ENCODE data around the gene CARMIL1. TPM values are rescaled to one million over a fixed set of nuclear protein-coding genes. Genes with fewer than 3 reads are reported as not detected.
A peak's percentile ranks its signal among the peaks of the same experiment; 100 is the strongest.

CARMIL1 gene
- total RNA-seq, 2 donors from 2014 or later: 3.8 to 7.6 TPM

DNA sequence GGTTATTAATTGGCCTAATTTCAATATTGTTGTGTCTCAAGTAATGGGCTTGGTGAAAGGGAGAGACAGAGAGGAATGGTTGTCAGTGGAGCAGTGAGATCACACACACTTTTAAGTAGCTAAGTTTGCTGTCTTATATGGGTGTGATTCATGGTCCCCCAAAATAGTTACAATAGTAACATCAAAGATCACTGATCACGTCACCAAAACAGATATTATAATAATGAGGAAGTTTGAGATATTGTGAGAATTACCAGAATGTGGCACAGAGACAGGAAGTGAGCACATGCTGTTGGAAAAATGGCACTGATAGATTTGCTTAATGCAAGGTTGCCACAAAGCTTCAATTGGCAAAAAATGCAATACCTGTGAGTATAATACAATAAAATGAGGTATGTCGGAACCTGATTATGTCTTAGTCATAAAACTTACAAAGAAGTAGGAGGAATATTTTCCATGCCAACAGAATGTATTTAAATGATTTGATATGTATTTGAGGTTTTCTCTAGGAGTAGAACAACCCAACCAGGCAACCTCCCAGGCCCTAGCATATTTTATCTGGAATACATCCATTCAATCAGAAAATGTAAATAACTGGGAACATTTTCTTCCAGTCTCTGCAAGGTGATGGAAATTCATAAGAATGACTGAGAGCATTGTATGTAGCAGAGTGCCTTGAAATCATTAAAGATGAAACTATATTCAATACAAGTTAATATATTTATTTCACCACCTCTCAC is 167.8 kb downstream of the CARMIL1 start:
- Mint-ChIP-seq H3K9me3 (peaks cover 3% of the 10 kb centered on the region), H3K27me3 (no peaks in the 10 kb centered on the region), H3K4me1 (peaks cover 6% of the 10 kb centered on the region), H3K27ac (no peak overlapping the region), H3K4me3 (no peak overlapping the region), H3K36me3 (ENCODE audit: low read depth) (no peaks in the 10 kb centered on the region)
- no peak for ATAC-seq (replicated peaks)

DNA sequence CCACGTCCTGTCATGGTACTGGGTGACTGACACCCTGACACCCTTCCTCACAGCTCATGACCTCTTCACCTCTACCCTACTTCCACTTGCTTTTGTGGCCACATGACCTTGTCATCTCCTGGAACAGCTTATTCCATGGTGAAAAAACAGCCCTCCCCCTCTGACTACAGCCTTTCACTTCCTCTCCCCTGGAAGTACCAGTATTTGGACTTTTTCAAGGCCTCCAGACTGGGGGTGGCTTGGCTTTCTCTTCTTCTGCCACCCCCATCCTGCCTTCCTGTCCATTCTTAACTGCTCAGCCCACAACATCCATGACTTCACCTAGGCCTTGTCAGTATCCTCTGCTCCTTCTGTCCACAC is 168.4 kb downstream of the CARMIL1 start:
- ATAC-seq (replicated peaks): no peak
- Mint-ChIP-seq H3K9me3 (peaks cover 3% of the 10 kb centered on the region), H3K4me3 (no peak overlapping the region), H3K27me3 (no peaks in the 10 kb centered on the region), H3K4me1 (peaks cover 6% of the 10 kb centered on the region), H3K36me3 (ENCODE audit: low read depth) (no peaks in the 10 kb centered on the region), H3K27ac (no peak overlapping the region)

DNA sequence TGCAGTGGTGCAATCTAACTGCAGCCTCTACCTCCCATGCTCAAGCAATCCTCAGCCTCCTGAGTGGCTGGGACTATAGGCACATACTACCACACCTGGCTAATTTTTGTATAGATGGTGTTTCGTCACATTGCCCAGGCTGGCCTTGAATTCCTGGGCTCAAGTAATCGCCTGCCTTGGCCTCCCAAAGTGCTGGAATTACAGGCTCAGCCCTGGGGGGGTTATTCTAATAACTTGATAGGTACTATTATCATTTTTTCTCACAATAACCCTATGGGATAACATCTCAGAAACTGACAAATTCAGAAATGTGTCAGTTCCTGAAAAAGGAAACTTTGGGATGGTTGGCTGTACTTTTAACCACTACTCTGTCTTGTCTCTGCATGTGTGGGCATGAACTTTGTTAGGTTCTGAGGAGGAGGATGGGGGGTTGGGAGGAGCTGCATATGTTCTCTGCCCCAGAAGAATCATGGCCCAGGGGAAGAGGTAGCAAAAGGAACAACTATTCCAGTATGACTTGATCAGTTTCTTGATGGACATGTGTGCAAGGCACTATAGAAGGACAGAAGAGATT is 169.9 kb downstream of the CARMIL1 start:
- ATAC-seq (replicated peaks): no peak
- Mint-ChIP-seq H3K9me3 (peaks cover 3% of the 10 kb centered on the region), H3K4me1 (peaks cover 6% of the 10 kb centered on the region), H3K36me3 (ENCODE audit: low read depth) (no peaks in the 10 kb centered on the region), H3K27me3 (no peaks in the 10 kb centered on the region), H3K27ac (no peak overlapping the region), H3K4me3 (no peak overlapping the region)

DNA sequence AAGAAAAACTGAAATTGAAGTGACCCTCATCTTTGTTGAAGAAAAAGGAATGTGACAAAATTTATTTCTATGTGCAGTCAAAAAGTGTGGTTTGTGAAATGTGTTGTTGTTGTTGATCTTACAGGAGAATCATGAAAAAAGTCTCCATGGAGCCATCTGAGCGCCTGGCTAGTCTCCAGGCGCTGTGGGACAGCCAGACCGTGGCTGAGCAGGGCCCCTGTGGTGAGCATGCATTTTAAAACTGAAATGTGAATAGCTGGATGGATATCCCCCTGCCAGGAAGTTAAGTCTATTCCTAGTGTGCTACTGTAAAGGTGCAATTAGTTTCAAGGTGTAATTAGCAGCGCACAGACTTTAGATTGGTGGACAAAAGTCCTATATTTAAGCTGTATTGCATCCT is 170.6 kb downstream of the CARMIL1 start:
- Mint-ChIP-seq H3K36me3 (ENCODE audit: low read depth) (no peaks in the 10 kb centered on the region), H3K27me3 (no peaks in the 10 kb centered on the region), H3K4me1 (peaks cover 6% of the 10 kb centered on the region), H3K27ac (no peak overlapping the region), H3K9me3 (peaks cover 3% of the 10 kb centered on the region), H3K4me3 (no peak overlapping the region)
- no peak for ATAC-seq (replicated peaks)

DNA sequence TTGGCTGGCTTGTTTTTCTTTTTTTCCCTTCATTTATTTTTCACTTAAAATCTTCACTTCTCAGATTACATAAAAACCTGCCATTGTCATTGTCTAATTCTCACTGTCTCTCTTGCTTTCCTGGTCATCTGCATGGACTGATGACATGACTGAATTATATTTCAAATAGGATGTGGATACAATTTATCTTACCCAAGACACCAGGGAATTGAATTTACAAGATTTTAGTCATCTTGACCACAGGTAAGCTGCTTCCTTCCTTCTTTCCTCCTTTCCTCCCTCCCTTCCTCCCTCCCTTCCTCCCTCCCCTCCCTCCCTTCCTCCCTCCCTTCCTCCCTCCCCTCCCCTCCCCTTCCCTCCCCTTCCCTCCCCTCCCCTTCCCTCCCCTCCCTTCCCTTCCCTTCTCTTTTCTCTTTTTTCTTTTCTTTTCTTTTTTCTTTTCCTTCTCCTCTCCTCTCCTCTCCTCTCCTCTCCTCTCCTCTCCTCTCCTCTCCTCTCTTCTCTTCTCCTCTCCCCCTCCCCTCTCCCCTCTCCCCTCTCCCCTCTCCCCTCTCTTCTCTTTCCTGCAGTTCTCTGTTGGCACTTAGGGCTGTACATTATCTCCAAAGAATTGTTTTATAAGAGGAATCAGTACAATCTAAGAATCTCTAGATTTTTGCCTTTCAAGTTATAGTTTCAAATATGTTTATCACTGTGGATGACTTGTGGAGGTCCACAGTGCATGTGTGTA is 171.5 kb downstream of the CARMIL1 start:
- no peaks in the 10 kb centered on the region for H3K36me3 Mint-ChIP-seq (ENCODE audit: low read depth)
- H3K27me3 Mint-ChIP-seq: no peaks in the 10 kb centered on the region
- no peak overlapping the region for H3K4me3 Mint-ChIP-seq
- no peaks in the 10 kb centered on the region for H3K9me3 Mint-ChIP-seq
- ATAC-seq (replicated peaks): no peak
- H3K4me1 Mint-ChIP-seq: peaks cover 6% of the 10 kb centered on the region
- no peak overlapping the region for H3K27ac Mint-ChIP-seq

DNA sequence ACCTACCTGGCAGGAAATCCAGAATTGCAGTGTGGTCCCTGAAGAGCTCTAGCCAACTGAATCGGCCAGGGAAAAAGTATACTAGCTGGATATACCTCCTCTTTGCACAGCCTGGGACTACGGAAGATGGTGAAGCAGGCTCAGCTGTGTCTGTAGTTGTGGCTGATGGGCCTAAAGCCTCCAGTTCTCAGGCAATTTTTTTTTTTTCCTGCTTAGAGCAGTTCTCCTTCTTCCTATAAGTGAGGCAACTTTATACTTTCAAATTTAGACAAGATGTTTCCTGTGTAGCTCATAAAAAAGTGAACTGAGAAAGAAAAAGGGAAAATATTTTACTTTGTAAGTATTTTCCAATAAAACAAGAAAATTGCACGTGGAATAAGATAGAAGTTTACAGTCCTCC is 172.9 kb downstream of the CARMIL1 start:
- Mint-ChIP-seq H3K36me3 (ENCODE audit: low read depth) (no peaks in the 10 kb centered on the region), H3K4me1 (peaks cover 6% of the 10 kb centered on the region), H3K27me3 (no peaks in the 10 kb centered on the region), H3K9me3 (no peaks in the 10 kb centered on the region), H3K27ac (no peak overlapping the region), H3K4me3 (no peak overlapping the region)
- no peak for ATAC-seq (replicated peaks)

DNA sequence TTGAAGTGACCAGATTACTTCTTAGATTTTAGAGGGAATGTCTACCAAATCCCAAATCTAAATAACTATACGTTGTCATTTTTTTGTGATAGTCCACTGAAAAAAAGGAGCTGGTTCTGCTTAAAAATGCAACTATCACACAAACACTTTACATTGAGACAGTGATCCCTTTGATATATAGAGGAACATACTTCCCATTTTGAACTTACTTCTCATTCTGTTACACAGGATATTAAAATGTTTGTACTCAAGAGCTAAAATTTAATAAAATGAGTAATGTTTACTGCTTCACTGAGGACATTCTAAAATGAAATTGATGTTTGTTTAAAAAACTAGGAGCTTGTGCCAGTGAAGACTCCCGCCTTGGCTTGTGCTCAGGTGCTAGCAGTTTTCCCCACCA is 174.1 kb downstream of the CARMIL1 start:
- ATAC-seq (replicated peaks): no peak
- Mint-ChIP-seq H3K27ac (no peak overlapping the region), H3K4me1 (no peaks in the 10 kb centered on the region), H3K9me3 (no peaks in the 10 kb centered on the region), H3K27me3 (no peaks in the 10 kb centered on the region), H3K4me3 (no peak overlapping the region), H3K36me3 (ENCODE audit: low read depth) (no peaks in the 10 kb centered on the region)

DNA sequence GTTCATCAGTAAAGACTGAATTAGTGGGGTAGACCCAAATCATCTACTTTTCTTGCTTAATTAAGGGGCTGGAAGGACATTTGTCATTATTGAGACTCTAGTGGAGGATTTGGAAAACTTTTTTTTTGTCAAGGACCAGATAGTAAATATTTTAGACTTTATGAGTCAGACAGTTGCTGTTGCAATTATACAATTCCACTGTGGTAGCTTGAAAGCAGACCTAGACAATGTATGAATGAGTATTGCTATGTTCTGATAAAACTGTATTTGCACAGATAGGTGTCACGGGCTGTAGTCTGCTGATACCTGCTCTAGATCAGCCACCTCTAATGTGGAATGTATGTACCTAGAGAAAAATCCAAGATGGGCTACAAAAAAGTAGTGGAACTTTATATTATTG is 175.0 kb downstream of the CARMIL1 start:
- no peak for ATAC-seq (replicated peaks)
- no peaks in the 10 kb centered on the region for H3K4me1 Mint-ChIP-seq
- H3K27me3 Mint-ChIP-seq: no peaks in the 10 kb centered on the region
- no peaks in the 10 kb centered on the region for H3K36me3 Mint-ChIP-seq (ENCODE audit: low read depth)
- H3K9me3 Mint-ChIP-seq: no peaks in the 10 kb centered on the region
- no peak overlapping the region for H3K27ac Mint-ChIP-seq
- no peak overlapping the region for H3K4me3 Mint-ChIP-seq

DNA sequence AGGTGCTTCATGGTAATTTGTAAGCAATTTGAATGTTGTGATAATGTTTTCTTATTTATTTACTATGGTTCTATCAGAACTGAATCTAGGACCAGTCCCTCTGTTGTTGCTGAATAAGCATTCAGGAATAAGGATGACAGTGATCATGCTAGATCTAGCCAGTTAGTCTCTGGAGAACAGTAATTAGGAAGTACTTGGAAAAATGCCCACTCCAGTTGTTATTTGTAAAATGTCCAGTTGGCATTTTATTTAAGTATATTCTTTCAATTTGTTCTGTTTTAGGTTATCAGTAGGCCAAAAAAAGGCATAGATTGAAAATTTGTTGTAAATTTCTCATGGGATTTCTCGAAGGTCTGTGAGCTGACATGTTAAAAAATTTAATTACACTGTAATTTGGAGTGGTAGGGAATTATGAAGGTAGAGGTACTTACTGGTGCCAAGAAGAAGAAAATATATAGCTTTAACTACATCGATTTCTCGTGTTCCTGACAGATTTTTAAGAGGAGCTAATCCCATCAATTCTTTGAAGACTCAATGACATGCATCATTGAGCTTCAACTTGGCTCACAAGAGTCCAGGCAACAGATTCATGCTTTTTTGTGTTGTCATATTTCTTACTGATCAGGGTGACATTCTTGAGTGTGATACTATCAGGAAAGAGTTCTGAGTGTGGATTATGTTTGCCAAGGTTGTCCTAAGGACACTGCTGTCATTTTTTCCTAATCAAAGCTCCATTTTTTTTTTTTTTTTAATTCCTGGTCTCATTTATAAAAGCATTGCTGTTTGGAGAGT is 177.3 kb downstream of the CARMIL1 start:
- Mint-ChIP-seq H3K36me3 (ENCODE audit: low read depth) (no peaks in the 10 kb centered on the region), H3K9me3 (no peaks in the 10 kb centered on the region), H3K4me3 (no peak overlapping the region), H3K27me3 (no peaks in the 10 kb centered on the region), H3K4me1 (no peaks in the 10 kb centered on the region), H3K27ac (no peak overlapping the region)
- no peak for ATAC-seq (replicated peaks)

DNA sequence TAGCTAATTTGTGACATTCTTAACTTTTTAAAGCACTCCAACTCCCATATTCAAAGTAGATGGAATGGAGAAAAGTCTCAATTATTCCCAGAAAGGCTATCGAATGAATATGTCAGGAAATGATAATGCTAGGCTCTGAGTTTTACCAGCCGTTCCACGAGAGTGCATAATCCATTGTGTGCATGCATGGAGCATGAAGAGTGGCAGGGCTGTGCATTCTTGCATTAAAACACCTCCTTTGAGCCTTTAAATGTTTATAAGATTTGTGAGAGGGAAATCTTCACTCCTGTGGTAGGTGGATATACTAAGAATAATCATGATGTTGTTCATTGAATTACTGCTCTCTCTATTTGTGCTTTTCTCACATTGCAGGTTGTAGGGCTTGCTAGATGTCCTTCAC is 178.3 kb downstream of the CARMIL1 start:
- no peaks in the 10 kb centered on the region for H3K27me3 Mint-ChIP-seq
- H3K4me1 Mint-ChIP-seq: no peaks in the 10 kb centered on the region
- H3K36me3 Mint-ChIP-seq (ENCODE audit: low read depth): no peaks in the 10 kb centered on the region
- no peak overlapping the region for H3K27ac Mint-ChIP-seq
- no peaks in the 10 kb centered on the region for H3K9me3 Mint-ChIP-seq
- ATAC-seq (replicated peaks): no peak
- H3K4me3 Mint-ChIP-seq: no peak overlapping the region

DNA sequence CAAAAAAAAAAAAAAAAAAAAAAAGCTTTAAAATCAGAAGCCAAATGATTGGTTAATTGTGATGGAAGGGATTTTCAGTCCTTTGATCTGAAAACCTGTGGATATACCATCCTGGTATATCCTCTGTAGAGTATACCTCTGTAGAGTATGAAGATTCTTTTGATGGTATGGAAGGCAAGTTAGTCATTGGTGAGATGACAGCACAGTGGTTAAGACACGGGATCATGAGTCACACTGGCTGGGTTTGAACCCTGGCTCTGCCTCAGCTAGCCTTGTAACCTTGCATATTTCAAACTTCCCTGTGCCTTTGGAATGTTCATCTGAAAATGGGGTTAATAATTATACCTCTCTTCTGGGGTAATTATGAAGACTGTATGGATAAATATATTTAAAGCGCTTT is 179.3 kb downstream of the CARMIL1 start:
- H3K9me3 Mint-ChIP-seq: no peaks in the 10 kb centered on the region
- peak; percentile 81 for ATAC-seq (replicated peaks)
- H3K27me3 Mint-ChIP-seq: no peaks in the 10 kb centered on the region

DNA sequence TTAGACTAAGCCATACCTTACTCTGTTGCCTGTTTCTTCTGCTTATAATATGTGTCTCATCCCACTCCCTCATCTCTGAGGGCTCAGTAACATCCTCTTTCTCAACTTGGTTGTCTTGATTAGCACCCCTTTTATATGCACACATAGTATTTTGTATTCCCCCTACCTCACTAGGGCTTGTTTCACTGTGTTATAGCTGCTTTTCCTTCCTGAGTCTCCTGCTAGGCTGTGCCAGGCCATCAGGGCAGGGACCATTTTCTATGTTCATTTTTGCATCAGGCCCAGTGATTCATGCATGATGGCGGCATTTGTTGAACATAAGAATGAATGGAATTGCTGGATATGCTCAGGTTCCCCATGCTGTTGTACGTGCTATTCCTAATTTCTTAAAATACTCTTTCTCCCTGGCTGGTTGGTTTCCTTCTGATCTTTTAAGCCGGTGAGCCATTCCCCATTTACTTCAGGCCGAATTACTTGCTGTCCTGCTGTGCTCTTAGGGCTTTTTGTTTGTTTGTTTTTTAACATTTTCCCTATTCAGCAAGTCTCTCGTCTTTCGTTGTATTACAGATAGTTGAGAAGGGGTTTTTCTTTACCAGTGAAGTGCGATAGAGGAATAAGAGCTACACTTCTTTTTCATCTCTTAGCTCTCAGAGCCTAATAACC is 183.2 kb downstream of the CARMIL1 start:
- ATAC-seq (replicated peaks): no peak
- Mint-ChIP-seq H3K27ac (no peak overlapping the region), H3K27me3 (no peaks in the 10 kb centered on the region), H3K9me3 (no peaks in the 10 kb centered on the region), H3K36me3 (ENCODE audit: low read depth) (no peaks in the 10 kb centered on the region), H3K4me3 (no peak overlapping the region), H3K4me1 (no peaks in the 10 kb centered on the region)

More for the DNA sequence above, 179.3 kb downstream of the CARMIL1 start:
- Mint-ChIP-seq H3K4me3 (no peak overlapping the region), H3K27ac (no peak overlapping the region), H3K36me3 (ENCODE audit: low read depth) (no peaks in the 10 kb centered on the region), H3K4me1 (no peaks in the 10 kb centered on the region)

DNA sequence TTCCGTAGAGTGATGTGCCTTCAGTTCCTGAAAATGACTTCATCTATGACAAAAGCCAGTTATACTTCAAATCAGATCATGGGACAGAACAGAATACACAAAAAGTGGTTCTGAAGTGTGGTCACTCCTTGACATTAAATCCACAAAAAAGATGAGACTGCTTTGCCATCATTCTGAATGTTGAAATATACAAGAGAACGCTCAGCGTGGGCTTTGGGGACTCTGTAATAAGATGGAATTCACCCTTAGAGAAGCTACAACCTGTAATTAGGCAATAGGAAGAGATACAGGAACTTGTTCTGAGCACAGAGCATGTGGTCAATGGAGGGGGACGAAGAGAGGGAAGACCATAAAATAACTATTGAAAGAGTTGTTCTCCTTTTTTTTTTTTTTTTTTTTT is 184.3 kb downstream of the CARMIL1 start:
- H3K36me3 Mint-ChIP-seq (ENCODE audit: low read depth): no peaks in the 10 kb centered on the region
- H3K4me3 Mint-ChIP-seq: no peak overlapping the region
- ATAC-seq (replicated peaks): no peak

DNA sequence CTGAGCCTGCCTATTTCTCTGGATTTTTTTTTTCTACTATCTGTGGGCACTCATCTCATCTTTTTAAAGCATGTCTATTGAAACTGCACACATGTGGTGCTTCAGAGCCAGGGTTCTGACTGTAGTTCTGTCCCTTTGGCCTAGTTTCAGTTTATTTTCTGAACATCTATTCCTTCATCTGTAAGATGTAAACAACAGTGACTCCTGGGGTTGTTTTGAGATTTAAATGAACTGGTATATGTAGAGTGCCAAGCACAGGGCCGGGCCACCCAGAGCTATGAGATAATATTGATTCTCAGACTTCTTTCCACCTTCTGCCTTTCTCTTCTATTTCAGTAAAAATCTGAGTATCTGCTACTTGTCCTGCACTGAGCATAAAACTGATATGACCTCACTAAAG is 185.1 kb downstream of the CARMIL1 start:
- no peaks in the 10 kb centered on the region for H3K36me3 Mint-ChIP-seq (ENCODE audit: low read depth)

More for the DNA sequence above, 184.3 kb downstream of the CARMIL1 start:
- Mint-ChIP-seq H3K9me3 (no peaks in the 10 kb centered on the region), H3K27ac (no peak overlapping the region), H3K4me1 (no peaks in the 10 kb centered on the region), H3K27me3 (no peaks in the 10 kb centered on the region)

More for the DNA sequence above, 185.1 kb downstream of the CARMIL1 start:
- Mint-ChIP-seq H3K9me3 (no peaks in the 10 kb centered on the region), H3K4me1 (no peaks in the 10 kb centered on the region), H3K4me3 (no peak overlapping the region), H3K27ac (no peak overlapping the region), H3K27me3 (no peaks in the 10 kb centered on the region)
- ATAC-seq (replicated peaks): no peak

All from activated T-helper 17 cell treated with anti-CD3 and anti-CD28 coated beads, Interleukin-2, amount 50 U/mL, for 72 hours (primary cell).